Medulla oblongata (tissue), 1 donor: ENCODE data around the gene POC1B.
A peak's percentile ranks its signal among the peaks of the same experiment; 100 is the strongest.
"Not testable (repeated sequence)": the region's sequence is repeated elsewhere in the genome, so short reads cannot be mapped to it uniquely, and the experiment has no call there.

ENCODE experiments used
- DNase-seq: peaks from one replicate; pipeline ENCODE4 v3.0.0-alpha.2; 2015; ENCODE audit errors: extremely low spot score

The POC1B gene

GRCh38 chr12:89468017-89468416 lies 57.8 kb downstream of the POC1B start:
- no peak for DNase-seq

- no peak for DNase-seq
Measured at GRCh38 chr12:89464974-89465592, 60.8 kb downstream of the POC1B start.

GRCh38 chr12:89461649-89462612 lies 63.9 kb downstream of the POC1B start:
- peak; percentile 82 for DNase-seq

GRCh38 chr12:89461190-89461589 lies 64.7 kb downstream of the POC1B start:
- DNase-seq = no peak

GRCh38 chr12:89459279-89459678 lies 66.6 kb downstream of the POC1B start:
- DNase-seq = not testable (repeated sequence)

GRCh38 chr12:89456565-89456964 lies 69.3 kb downstream of the POC1B start:
- DNase-seq = no peak

GRCh38 chr12:89454080-89454848 lies 71.6 kb downstream of the POC1B start:
- no peak for DNase-seq

- DNase-seq = no peak
Measured at GRCh38 chr12:89453121-89453978, 72.5 kb downstream of the POC1B start.

- no peak for DNase-seq
Measured at GRCh38 chr12:89451841-89452251, 74.0 kb downstream of the POC1B start.

GRCh38 chr12:89450907-89451306 lies 74.9 kb downstream of the POC1B start:
- no peak for DNase-seq

GRCh38 chr12:89448951-89449371 lies 76.9 kb downstream of the POC1B start:
- DNase-seq = no peak

- DNase-seq = no peak
Measured at GRCh38 chr12:89448526-89448925, 77.3 kb downstream of the POC1B start.

GRCh38 chr12:89439941-89440340 lies 85.9 kb downstream of the POC1B start:
- no peak for DNase-seq

GRCh38 chr12:89437231-89437630 lies 88.6 kb downstream of the POC1B start:
- no peak for DNase-seq

- no peak for DNase-seq
Measured at GRCh38 chr12:89436062-89436461, 89.8 kb downstream of the POC1B start.

- no peak for DNase-seq
Measured at GRCh38 chr12:89433634-89434033, 92.2 kb downstream of the POC1B start.

- DNase-seq = no peak
Measured at GRCh38 chr12:89432396-89432795, 93.5 kb downstream of the POC1B start.

GRCh38 chr12:89429528-89429927 lies 96.3 kb downstream of the POC1B start:
- no peak for DNase-seq

GRCh38 chr12:89427508-89428156 lies 98.2 kb downstream of the POC1B start:
- DNase-seq = peak; percentile 37

- no peak for DNase-seq
Measured at GRCh38 chr12:89424846-89425245, 101.0 kb downstream of the POC1B start.

GRCh38 chr12:89424389-89424788 lies 101.5 kb downstream of the POC1B start:
- DNase-seq = no peak
